Heart left ventricle (tissue), 13 donors: ENCODE measurements around the gene MYH7B.

Source experiments
- CTCF ChIP-seq, 12 donors: fragments of 200-600 bp; sonication (generic) in 4 of 12; IDR thresholded peaks; one replicate each; pipeline versions ENCODE4 v1.5.0 to v1.8.0; 2018 to 2022; ENCODE audit warnings: antibody characterized with exemption in 12 of 12, mild to moderate bottlenecking in 5 of 12
- POLR2A ChIP-seq, 2 donors: fragments of 450-650 bp; IDR thresholded peaks; one replicate each; pipeline ENCODE4 v1.6.1; 2017; ENCODE audit warnings: antibody characterized with exemption in 2 of 2, mild to moderate bottlenecking in 2 of 2, moderate library complexity in 2 of 2
- donor health status: ischemic (EF 13 %, LVEDD 7.1; RV severe dilation, severe dysfunction).
- donor health status: DM: no; HTN: yes; CAD: no.
- donor health status: DM: no; HTN: no; CAD: no.
- donor health status: ischemic (EF 25% LVEDD 6.9; RV normal size, moderate dysfunction).
- donor health status: ischemic (EF 25% LVEDD 5.7; RV mildly dilated, moderate dysfunction).
- donor health status: ischemic (EF 35%, LVEDD 5.7; RV mildly dilated, moderate dysfunction).
- donor health status: nonischemic (EF 11% LVEDD 7.7; RV severe dilation, severe dysfunction).
- donor health status: DM: yes; HTN: yes; CAD: no.
- donor health status: PGD.
- donor health status: ischemic (EF 29% LVEDD 5.4; RV normal size, mild dysfunction).
- donor health status: nonischemic (EF 23%, LVEDD 6.1; RV moderate dilation, normal function).

GRCh38 chr20:34986311-34987287 lies 30.9 kb downstream of the MYH7B start:
- TF ChIP-seq CTCF (IDR thresholded peaks at IDR 0.05) = no peak
- no peak for TF ChIP-seq POLR2A (IDR thresholded peaks at IDR 0.05)
